Spleen (tissue), 7 donors: ENCODE data around the gene PPP1R9A.

Experiments
- POLR2A ChIP-seq, 3 donors: fragments of 450-650 bp; IDR thresholded peaks; one replicate each; pipeline ENCODE4 v1.5.1; 2017; ENCODE audit warnings: antibody characterized with exemption in 3 of 3, mild to moderate bottlenecking in 1 of 3
- TF ChIP-seq, protein P1 (sequence below), 11 experiments: fragments of 200-600 bp in 7 of 11; fragments of 450-650 bp in 4 of 11; sonication (generic) in 4 of 11; IDR thresholded peaks in 8 of 11; conservative IDR thresholded peaks in 3 of 11; 1 replicate in 7 of 11; 2 replicates in 4 of 11; pipeline versions ENCODE4 v1.4.0 to v1.8.0; 2016 to 2021; ENCODE audit warnings: antibody characterized with exemption in 11 of 11, inconsistent platforms in 4 of 11, mild to moderate bottlenecking in 1 of 11
- donor health status: DM: no; HTN: no; CAD: no; lungs with moderate emphysema.
- donor health status: DM: no; HTN: no; CAD: no.
- donor health status: DM: no; HTN: no; CAD: no.

DNA sequence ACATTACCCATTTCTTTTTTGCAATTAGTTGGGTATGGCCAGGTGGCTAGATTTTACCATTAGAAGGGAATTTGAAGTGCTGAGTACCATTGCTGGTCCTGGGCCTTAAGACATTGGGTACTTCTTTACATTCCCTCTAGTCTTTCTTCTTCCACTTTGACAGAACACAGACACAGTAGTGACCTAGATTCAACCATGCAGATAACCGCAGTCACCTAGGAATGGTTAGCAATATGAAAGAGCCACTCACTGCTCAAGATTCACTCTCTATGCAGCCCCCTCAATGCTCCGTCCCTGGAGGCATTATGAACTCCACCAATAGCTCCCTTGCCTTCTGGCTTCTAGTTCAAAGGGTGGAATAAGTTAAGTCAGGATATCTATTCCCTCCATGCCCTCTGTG, 433.1 kb downstream of the PPP1R9A start:
- no peak for TF ChIP-seq POLR2A (IDR thresholded peaks at IDR 0.05)
- TF ChIP-seq, protein P1, sequence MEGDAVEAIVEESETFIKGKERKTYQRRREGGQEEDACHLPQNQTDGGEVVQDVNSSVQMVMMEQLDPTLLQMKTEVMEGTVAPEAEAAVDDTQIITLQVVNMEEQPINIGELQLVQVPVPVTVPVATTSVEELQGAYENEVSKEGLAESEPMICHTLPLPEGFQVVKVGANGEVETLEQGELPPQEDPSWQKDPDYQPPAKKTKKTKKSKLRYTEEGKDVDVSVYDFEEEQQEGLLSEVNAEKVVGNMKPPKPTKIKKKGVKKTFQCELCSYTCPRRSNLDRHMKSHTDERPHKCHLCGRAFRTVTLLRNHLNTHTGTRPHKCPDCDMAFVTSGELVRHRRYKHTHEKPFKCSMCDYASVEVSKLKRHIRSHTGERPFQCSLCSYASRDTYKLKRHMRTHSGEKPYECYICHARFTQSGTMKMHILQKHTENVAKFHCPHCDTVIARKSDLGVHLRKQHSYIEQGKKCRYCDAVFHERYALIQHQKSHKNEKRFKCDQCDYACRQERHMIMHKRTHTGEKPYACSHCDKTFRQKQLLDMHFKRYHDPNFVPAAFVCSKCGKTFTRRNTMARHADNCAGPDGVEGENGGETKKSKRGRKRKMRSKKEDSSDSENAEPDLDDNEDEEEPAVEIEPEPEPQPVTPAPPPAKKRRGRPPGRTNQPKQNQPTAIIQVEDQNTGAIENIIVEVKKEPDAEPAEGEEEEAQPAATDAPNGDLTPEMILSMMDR (IDR thresholded peaks at IDR 0.05 in 8 of 11, conservative IDR thresholded peaks at IDR 0.05 in 3 of 11), result no peak
